Heart left ventricle (tissue), 16 donors: Measurements from ENCODE around the gene ESPN. TPM values are rescaled to one million over a fixed set of nuclear protein-coding genes. Genes with fewer than 3 reads are reported as not detected.
A peak's percentile ranks its signal among the peaks of the same experiment; 100 is the strongest.

ENCODE experiments used
- ATAC-seq, 4 donors: fragments of 200-7000 bp; cut with Tn5 transposase; one replicate each; pipeline ENCODE4 v1.9.1; 2020 to 2022; ENCODE audit warnings: moderate library complexity in 4 of 4, mild to moderate bottlenecking in 3 of 4, moderate number of reproducible peaks in 1 of 4
- DNase-seq, 5 donors: peaks; one replicate each; pipeline ENCODE4 v3.0.0-alpha.2; 2020
- H3K27ac ChIP-seq, 12 donors: fragments of 200-600 bp; sonication (generic) in 4 of 12; one replicate each; pipeline versions ENCODE4 v1.5.0 to v1.8.0; 2016 to 2022; ENCODE audit warnings: mild to moderate bottlenecking in 2 of 12
- H3K27me3 ChIP-seq, 9 donors: fragments of 200-600 bp; sonication (generic) in 2 of 9; one replicate each; pipeline versions ENCODE4 v1.5.1 to v1.8.0; 2016 to 2022; ENCODE audit warnings: mild to moderate bottlenecking in 3 of 9
- H3K36me3 ChIP-seq, 9 donors: fragments of 200-600 bp; sonication (generic) in 2 of 9; one replicate each; pipeline versions ENCODE4 v1.5.0 to v1.8.0; 2018 to 2022; ENCODE audit warnings: mild to moderate bottlenecking in 2 of 9
- H3K4me1 ChIP-seq, 12 donors: fragments of 200-600 bp; sonication (generic) in 4 of 12; one replicate each; pipeline versions ENCODE4 v1.5.0 to v1.8.0; 2016 to 2022; ENCODE audit warnings: mild to moderate bottlenecking in 3 of 12
- H3K4me3 ChIP-seq, 12 donors: fragments of 200-600 bp; sonication (generic) in 4 of 12; one replicate each; pipeline versions ENCODE4 v1.5.0 to v1.8.0; 2017 to 2022; ENCODE audit warnings: mild to moderate bottlenecking in 9 of 12, moderate library complexity in 4 of 12
- H3K9me3 ChIP-seq, 12 donors: fragments of 200-600 bp; sonication (generic) in 4 of 12; one replicate each; pipeline versions ENCODE4 v1.5.0 to v1.8.0; 2016 to 2022; ENCODE audit warnings: mild to moderate bottlenecking in 1 of 12
- POLR2A ChIP-seq, 2 donors: fragments of 450-650 bp; IDR thresholded peaks; one replicate each; pipeline ENCODE4 v1.6.1; 2017; ENCODE audit warnings: antibody characterized with exemption in 2 of 2, mild to moderate bottlenecking in 2 of 2, moderate library complexity in 2 of 2
- WGBS, 4 donors: extraction: QIAGEN DNeasy Blood & Tissue Kit in 2 of 4; methylation state at CpG; one replicate each; pipeline versions ENCODE4 v1.1.5 to v1.1.7; 2013 to 2018; 5-methylcytosine and 5-hydroxymethylcytosine counted together
- intact Hi-C, 10 donors: fragments of 100-400 bp; cut with DNase I; formaldehyde crosslinking; loops; one replicate each; pipeline versions ENCODE4 v1.11.1 to v1.14.2; 2022
- polyA plus RNA-seq, 2 donors: library from polyadenylated mRNA; stranded (reverse); fragments of 200-250 nt; gene quantifications; one replicate each; pipeline ENCODE4 v1.2.3, GENCODE V29; 2013
- total RNA-seq, 9 donors: library from RNA; depleted of rRNA in 2 of 9; stranded (reverse); fragments of >200 nt in 2 of 9; fragmentation: NEBNext Ultra II Directional in 3 of 9; extraction: Animal tissue kit (Norgen Biotek cat#: 25700) in 3 of 9; gene quantifications; one replicate each; pipeline versions ENCODE4 v1.1.0 to v1.2.4, GENCODE V29; 2016 to 2023
- TF ChIP-seq, protein P1 (sequence below), 12 donors: fragments of 200-600 bp; sonication (generic) in 4 of 12; IDR thresholded peaks; one replicate each; pipeline versions ENCODE4 v1.5.0 to v1.8.0; 2018 to 2022; ENCODE audit warnings: antibody characterized with exemption in 12 of 12, mild to moderate bottlenecking in 5 of 12
- donor health status: ischemic (EF 13 %, LVEDD 7.1; RV severe dilation, severe dysfunction).
- donor health status: healthy with polysubstance abuse.
- donor health status: DM: no; HTN: yes; CAD: no.
- donor health status: DM: no; HTN: no; CAD: no.
- donor health status: ischemic (EF 25% LVEDD 6.9; RV normal size, moderate dysfunction).
- donor health status: ischemic (EF 25% LVEDD 5.7; RV mildly dilated, moderate dysfunction).
- donor health status: healthy.
- donor health status: DM: yes; HTN: yes; CAD: no.
- donor health status: ischemic (EF 35%, LVEDD 5.7; RV mildly dilated, moderate dysfunction).
- donor health status: nonischemic (EF 11% LVEDD 7.7; RV severe dilation, severe dysfunction).
- donor health status: DM: yes; HTN: yes; CAD: no.
- donor health status: PGD.
- donor health status: ischemic (EF 29% LVEDD 5.4; RV normal size, mild dysfunction).
- donor health status: nonischemic (EF 23%, LVEDD 6.1; RV moderate dilation, normal function).

ESPN gene
- total and polyA plus RNA-seq, 11 donors: 0.10 to 1.3 (median 0.21) TPM; not detected in 6

DNA sequence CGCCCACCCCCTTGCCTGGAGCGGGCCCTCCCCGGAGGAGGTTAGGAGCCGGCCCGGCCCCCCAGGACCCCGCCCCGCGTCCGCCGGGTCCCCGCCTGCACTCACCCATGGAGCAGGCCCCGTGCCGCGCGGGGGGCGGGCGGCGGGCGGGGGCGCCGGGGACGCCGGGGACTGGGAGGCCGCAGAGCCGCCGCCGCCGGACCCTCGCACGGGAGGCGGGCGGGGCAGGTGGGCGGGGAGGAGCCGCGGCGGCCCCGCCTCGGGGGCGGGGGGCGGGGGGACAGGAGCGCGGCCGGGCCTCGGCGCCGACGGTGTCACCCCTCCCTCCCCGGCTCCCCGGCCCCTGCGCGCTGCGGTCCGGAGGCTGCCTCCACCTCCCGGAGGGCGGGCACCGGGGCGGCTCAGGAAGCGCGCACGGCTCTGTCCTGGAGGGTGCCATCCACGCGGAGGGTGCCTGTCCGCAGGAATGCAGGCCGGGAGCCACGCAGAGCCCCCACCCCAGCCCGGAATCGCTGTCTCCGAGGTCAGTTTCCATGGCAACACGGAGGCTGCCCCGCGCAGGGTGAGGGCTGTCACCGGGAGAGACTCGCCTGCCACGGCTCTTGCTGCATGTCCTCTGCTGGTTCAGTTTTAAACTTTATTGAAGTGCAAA is 72.8 kb downstream of the ESPN start:
- Histone ChIP-seq H3K36me3 (no peaks in the 10 kb centered on the region), H3K27ac (peak overlapping the region in 11 of 12 donors; percentile 49 to 87 (median 78)), H3K9me3 (no peaks in the 10 kb centered on the region), H3K27me3 (peaks cover 0 to 16% (median 0%) of the 10 kb centered on the region in 9 donors), H3K4me3 (peak overlapping the region; percentile 50 to 81 (median 70)), H3K4me1 (peaks cover 6 to 85% (median 55%) of the 10 kb centered on the region in 12 donors)
- 0 to 1% (median 1%) methylated on average over 8 to 74 of the region's 74 CpGs for WGBS, 4 donors
- DNase-seq (peak; percentile 67 to 83 (median 73)), ATAC-seq (peak in 3 of 4 donors; percentile 25 to 48 (median 48))
- intact Hi-C loops: loop anchor here in 2 of 10 donors (5.0 to 10.0 kb wide), 2 partner anchors 55 to 127 kb away; partner anchors contain the start of genes NOL9 (in 1 of the 2) and THAP3 (in 1 of the 2)
- TF ChIP-seq POLR2A (IDR thresholded peaks at IDR 0.05): peak in 1 of 2 donors; percentile 19
- TF ChIP-seq, protein P1, sequence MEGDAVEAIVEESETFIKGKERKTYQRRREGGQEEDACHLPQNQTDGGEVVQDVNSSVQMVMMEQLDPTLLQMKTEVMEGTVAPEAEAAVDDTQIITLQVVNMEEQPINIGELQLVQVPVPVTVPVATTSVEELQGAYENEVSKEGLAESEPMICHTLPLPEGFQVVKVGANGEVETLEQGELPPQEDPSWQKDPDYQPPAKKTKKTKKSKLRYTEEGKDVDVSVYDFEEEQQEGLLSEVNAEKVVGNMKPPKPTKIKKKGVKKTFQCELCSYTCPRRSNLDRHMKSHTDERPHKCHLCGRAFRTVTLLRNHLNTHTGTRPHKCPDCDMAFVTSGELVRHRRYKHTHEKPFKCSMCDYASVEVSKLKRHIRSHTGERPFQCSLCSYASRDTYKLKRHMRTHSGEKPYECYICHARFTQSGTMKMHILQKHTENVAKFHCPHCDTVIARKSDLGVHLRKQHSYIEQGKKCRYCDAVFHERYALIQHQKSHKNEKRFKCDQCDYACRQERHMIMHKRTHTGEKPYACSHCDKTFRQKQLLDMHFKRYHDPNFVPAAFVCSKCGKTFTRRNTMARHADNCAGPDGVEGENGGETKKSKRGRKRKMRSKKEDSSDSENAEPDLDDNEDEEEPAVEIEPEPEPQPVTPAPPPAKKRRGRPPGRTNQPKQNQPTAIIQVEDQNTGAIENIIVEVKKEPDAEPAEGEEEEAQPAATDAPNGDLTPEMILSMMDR (IDR thresholded peaks at IDR 0.05): no peak

DNA sequence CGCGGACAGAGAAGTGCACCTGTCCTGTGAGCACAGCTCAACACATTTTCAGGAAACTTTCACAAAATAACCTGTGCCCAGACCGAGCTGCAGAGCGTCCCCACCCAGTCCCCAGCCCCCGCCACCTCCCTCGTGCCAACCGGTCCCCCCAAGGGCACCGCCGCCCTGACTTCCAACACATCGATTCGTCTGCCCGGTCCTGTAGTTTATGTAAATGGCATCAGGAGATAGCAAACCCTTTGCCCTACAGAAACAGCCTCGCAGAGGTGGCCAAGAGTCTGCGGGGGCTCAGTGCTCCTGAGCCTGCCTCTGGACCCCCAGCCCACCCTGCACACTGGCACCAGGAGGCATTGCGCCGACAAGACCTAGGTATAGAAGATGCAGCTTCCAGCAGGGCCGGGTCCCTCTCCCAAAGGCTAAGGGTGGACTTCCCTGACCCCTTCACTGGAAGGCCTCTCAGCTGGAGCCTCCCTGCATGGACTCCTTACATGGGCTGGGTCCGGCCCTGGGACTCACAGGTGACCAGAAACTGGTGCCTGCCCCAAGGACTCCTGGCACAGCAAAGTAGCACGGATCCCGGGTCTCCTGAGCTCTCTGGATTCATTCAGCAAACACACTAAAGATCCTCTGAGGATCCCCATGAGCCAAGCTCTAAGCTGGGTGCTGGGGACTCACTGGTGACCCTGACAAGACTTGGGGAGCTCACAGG is 73.4 kb downstream of the ESPN start:
- Histone ChIP-seq H3K9me3 (no peaks in the 10 kb centered on the region), H3K4me3 (peak overlapping the region; percentile 18 to 81 (median 70)), H3K27ac (peak overlapping the region in 10 of 12 donors; percentile 24 to 87 (median 70)), H3K27me3 (peaks cover 0 to 16% (median 0%) of the 10 kb centered on the region in 9 donors), H3K4me1 (peaks cover 10 to 86% (median 56%) of the 10 kb centered on the region in 12 donors), H3K36me3 (no peaks in the 10 kb centered on the region)
- no peak for TF ChIP-seq POLR2A (IDR thresholded peaks at IDR 0.05)
- TF ChIP-seq, protein P1 (IDR thresholded peaks at IDR 0.05): no peak
- ATAC-seq (no peak), DNase-seq (peak in 1 of 5 donors; percentile 31)
- intact Hi-C loops: loop anchor here in 2 of 10 donors (5.0 to 10.0 kb wide), 2 partner anchors 54 to 127 kb away; partner anchors contain the start of genes NOL9 (in 1 of the 2) and THAP3 (in 1 of the 2)
- WGBS, 4 donors: 36 to 52% (median 47%) methylated on average over 15 to 20 of the region's 20 CpGs

DNA sequence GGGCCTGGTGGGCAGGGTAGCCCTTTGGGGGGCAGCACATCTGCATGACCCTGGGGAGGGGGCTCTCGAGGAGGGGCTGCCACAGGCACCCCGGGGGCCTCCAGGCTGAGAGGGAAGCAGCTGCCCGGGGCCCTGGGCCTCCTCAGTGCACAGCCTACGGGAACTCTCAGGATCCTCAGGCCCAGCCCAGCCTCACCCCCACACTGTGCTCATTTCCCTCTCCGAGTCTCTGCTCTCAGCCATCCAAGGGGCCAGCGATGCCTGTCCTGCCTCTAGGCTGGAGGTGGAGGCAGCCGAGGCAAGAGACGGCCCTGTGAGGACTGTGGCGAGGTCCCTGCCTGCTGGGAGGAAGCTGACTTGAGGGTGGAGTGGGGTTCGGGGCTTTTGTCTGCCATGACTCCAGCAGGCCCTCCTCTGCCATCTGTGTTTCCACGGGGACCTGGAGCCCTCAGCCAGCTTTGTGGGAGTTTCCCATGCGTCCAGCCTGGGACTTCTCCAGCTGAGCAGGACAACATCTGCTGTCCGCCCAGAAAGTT is 74.1 kb downstream of the ESPN start:
- no peaks in the 10 kb centered on the region for H3K9me3 ChIP-seq
- ATAC-seq (peak in 1 of 4 donors; percentile 12), DNase-seq (peak in 2 of 5 donors; percentile 28 to 53)
- peaks cover 0 to 16% (median 0%) of the 10 kb centered on the region in 9 donors for H3K27me3 ChIP-seq
- intact Hi-C loops: loop anchor here in 2 of 10 donors (5.0 to 10.0 kb wide), 2 partner anchors 54 to 126 kb away; partner anchors contain the start of genes NOL9 (in 1 of the 2) and THAP3 (in 1 of the 2)
- TF ChIP-seq POLR2A (IDR thresholded peaks at IDR 0.05): no peak
- TF ChIP-seq, protein P1 (IDR thresholded peaks at IDR 0.05): no peak
- no peaks in the 10 kb centered on the region for H3K36me3 ChIP-seq
- 61 to 66% (median 64%) methylated on average over 6 to 13 of the region's 13 CpGs for WGBS, 4 donors
- peak overlapping the region in 6 of 12 donors; percentile 10 to 87 (median 39) for H3K27ac ChIP-seq
- no peak overlapping the region for H3K4me3 ChIP-seq
- H3K4me1 ChIP-seq: peaks cover 7 to 80% (median 53%) of the 10 kb centered on the region in 12 donors
